ENCODE data around the gene GALNT10. TPM values are rescaled to one million over a fixed set of nuclear protein-coding genes. Genes with fewer than 3 reads are reported as not detected.

Gene GALNT10
- polyA plus RNA-seq, 4 donors, result 24.9 to 29.2 (median 25.9) TPM

DNA sequence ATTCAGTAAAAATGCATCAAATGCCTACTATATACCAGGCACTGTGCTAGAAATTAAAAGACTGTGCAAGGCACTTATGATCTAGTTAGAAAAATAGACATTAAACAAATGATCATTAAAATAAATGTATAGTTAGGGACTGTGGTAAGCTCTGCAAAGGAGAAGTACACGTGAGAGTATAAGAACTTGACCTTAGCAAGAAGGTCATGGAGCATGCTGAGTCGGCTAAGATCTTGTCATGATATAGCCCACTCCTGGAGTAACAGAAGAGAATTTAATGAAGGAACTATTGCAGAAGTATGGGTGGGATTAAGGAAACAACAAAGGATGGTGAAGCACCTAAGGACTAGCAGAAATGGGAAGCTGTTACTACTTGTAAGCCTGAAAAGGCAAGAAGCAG is 231.8 kb downstream of the GALNT10 start:
- DNase-seq (ENCODE audit: low read depth in 4 of 4, low spot score in 2 of 4), result no peak

GRCh38 chr5:154428208-154428607 is 237.7 kb downstream of the GALNT10 start:
- no peak for DNase-seq (ENCODE audit: low read depth in 4 of 4, low spot score in 2 of 4)

DNA sequence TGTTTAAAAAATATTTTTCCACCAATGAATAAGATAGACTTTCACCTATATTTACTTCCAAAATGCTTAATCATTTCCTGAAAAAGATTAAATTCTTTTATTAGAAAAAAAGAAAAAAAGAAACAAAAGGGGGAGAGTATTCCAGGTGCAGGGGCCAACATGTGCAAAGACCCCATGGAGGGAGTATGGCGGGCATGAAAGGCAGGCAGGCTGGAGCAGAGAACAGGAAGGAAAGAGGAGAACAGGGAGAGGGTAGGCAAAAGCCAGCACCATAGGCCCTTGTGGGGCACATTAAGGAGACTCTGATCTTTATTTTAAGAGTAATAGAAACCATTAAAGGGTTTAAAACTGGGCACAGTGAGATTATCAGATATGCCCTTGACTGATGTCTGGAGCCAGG is 238.8 kb downstream of the GALNT10 start:
- no peak for DNase-seq (ENCODE audit: low read depth in 4 of 4, low spot score in 2 of 4)

- no peak for DNase-seq (ENCODE audit: low read depth in 4 of 4, low spot score in 2 of 4)
Observed at GRCh38 chr5:154430466-154430865, 239.9 kb downstream of the GALNT10 start.

- no peak for DNase-seq (ENCODE audit: low read depth in 4 of 4, low spot score in 2 of 4)
Observed at GRCh38 chr5:154430961-154431630, 240.6 kb downstream of the GALNT10 start.

DNA sequence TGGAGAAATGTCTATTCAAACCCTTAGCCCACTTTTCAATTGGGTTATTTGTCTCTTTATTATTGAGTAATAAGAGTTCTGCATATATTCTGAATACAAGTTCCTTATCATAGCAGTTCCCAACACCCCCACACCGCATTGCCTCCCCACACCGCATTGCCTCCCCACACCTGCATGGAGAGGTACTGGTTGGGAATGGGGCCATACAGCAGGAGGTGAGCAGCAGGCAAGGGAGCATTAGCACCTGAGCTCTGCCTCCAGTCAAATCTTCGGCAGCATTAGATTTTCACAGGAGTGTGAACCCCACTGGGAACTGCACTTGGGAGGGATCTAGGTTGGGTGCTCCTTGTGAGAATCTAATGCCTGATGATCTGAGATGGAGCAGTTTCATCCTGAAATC is 244.7 kb downstream of the GALNT10 start:
- DNase-seq (ENCODE audit: low read depth in 4 of 4, low spot score in 2 of 4), result no peak

- no peak for DNase-seq (ENCODE audit: low read depth in 4 of 4, low spot score in 2 of 4)
Observed at GRCh38 chr5:154437281-154437965, 246.9 kb downstream of the GALNT10 start.

DNA sequence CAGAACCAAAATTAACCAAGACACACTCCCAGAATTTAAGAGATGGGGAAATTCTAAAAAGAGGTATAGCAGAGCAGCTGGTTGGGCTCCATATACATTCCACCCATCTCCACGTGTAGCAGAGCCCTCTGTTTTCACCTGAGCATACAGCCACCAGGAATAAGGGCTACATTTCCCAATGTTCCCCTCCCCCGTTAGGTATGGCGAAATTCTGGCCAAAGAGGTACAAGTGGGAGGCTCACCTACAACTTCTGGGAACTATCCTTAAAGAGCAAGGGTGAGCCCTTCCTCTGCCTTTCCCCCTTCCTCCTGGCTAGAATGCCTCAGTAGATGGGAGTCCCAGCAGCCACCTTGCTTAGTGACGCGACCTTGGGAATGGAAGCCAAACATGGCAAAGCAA is 250.0 kb downstream of the GALNT10 start:
- no peak for DNase-seq (ENCODE audit: low read depth in 4 of 4, low spot score in 2 of 4)

GRCh38 chr5:154442801-154443200 is 252.3 kb downstream of the GALNT10 start:
- no peak for DNase-seq (ENCODE audit: low read depth in 4 of 4, low spot score in 2 of 4)

DNA sequence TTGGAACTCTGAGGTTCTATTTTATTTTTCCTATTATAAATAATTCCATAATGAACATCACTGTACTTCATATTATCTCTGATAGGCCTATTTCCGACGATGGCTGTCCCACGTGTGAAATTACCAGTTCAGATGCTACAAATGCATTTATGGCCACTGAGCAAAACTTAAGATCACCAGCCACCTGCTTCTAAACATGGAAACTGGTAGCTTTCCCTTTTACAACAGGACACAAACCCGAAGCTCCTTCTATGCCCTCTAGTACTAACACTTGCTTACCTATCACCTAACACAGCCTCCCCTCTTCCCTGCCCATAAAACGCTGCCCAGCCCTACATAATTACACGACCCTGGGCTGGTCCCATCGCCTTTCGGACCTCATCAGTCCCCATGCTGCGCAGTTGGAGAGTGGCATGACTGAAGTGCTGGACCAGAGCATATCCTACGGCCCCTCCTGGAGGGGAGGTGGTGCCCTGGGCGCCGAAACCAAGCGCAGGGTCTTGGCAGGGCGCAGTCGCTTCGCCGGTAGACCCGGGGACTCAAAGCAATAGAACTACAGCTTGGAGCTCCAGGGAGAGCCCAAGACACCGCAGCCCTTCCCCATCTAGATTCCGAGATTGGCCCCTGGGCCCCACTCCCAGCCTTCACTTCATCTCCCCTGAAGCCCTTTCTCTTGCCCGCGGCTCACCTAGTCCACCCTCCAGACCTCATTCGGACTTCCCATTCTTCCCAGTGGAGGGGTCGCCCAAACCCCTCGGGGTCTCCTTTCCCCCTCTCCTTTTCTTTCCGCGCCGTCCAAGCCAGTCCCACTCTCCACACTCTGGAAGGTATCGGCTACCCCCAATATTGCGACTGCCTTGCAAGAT is 254.3 kb downstream of the GALNT10 start:
- no peak for DNase-seq (ENCODE audit: low read depth in 4 of 4, low spot score in 2 of 4)

DNA sequence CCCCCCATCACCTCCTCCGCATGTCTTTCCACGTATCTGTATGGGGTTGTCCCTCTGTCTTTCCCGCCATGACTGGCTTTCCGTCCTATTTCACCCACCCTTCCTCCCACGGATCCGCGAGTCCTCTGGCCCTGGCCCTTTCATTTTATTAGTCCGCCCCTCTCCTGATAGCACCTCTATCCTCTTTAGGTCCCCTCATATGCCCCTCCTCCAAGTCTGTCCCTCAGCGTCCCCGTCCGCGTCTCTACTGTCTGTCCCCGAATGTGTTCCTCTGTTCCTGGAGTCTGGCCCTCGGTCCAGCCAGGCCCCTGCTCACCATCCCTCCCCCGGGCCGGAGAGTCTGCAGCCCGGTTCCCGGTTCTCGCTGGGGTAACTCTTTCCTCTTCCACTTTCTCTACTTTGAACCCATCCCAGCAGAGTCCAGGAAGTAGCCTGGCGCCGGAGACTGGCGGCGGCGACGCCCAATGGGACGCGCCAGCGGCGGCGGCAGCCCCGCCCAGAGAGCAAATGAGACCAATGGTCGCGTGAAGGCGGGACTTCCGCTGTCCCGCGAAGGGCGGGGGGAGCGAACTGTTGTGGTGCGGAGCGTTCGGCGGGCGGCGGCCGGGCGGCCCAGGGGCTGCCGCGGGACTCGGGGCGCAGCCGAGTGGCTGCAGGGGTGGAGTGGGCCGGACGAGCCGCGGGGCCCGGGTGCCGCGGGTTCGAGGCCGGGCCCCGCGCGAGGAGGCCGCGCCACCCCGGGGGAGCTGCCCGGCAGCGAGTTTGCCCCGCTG is 255.1 kb downstream of the GALNT10 start, which contains the start of gene SAP30L:
Gene SAP30L, plus strand, starts transcription at position 576 of the 773 bp plus-strand sequence. CDS start 608 bp downstream, outside the sequence.
- DNase-seq (ENCODE audit: low read depth in 4 of 4, low spot score in 2 of 4), result peak; percentile 81 to 93 (median 85)

DNA sequence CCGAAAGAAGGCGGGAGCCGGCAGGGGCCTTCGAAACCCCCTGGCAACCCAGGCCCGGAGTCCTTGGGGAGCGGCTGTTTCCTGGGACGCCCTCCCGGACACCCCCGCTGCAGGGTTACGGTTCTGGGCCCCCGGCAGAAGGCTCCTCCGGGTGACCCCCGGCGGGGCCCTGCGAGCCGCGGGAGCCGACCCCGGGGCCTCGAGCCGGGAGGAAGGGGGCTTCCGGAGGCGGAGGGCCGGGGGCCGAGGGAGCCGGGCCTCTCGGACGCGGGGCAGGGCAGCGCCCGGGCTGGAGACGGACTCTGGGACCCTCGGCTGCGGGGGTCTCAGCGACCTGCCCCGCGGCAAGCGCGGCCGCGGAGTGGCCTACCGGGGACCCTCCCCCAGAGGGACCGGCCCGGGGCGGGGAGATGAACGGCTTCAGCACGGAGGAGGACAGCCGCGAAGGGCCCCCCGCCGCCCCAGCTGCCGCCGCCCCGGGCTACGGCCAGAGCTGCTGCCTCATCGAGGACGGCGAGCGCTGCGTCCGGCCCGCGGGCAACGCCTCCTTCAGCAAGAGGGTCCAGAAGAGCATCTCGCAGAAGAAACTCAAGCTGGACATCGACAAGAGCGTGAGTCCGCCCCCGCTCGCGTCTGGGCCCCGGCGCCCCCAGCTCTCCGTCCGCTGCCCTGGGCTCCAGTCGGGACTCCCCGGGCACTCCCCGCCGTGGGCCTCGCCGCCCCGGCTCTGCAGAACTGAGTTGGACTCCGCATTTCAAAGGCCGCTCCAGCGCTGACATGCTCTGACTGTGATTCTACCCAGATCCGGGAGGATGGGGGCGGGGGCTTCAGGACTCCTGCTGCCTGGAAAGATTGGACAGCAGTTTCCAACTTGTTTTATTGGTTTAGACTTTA is 255.9 kb downstream of the GALNT10 start:
- DNase-seq (ENCODE audit: low read depth in 4 of 4, low spot score in 2 of 4), result peak in 1 of 4 donors; percentile 65

GRCh38 chr5:154447089-154447725 is 256.7 kb downstream of the GALNT10 start:
- DNase-seq (ENCODE audit: low read depth in 4 of 4, low spot score in 2 of 4), result no peak

DNA sequence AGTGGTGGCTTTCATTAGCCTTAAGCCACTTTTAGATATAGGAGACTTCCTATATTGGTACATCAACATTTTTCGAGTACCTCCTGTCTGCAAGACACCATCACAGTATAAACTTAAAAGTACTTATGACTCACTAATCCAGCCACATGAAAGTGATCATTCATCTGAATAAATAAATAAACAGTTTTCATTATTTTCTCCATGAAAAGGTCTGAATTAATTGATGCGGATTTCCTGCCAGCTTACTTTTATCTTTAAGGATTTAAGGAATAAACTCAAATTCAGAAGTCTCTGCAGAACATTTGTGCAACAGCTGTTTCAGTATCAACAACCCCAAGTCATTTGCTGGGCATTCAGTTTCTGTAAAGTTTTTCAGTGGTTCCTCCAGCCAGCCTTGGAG is 259.3 kb downstream of the GALNT10 start:
- DNase-seq (ENCODE audit: low read depth in 4 of 4, low spot score in 2 of 4), result no peak

DNA sequence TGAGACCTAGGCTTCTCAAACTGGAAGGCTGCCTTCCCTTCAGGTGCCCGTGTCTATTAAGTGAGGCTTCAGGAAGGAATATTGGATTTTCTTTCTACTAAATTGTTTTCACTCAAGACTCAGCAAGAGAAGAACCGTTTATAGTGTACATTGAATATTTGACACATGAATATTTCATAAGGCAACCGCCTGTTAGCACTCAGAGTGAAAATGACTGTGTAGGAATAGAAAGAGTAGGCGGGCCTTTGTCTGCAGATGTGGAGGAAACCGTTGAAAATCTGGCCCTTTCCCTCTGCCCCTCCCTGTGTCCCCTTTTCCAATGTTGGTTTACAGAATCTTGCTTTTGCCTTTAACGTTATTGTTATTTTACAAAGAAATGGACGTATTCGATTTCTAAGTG is 261.4 kb downstream of the GALNT10 start:
- DNase-seq (ENCODE audit: low read depth in 4 of 4, low spot score in 2 of 4), result no peak

- no peak for DNase-seq (ENCODE audit: low read depth in 4 of 4, low spot score in 2 of 4)
Observed at GRCh38 chr5:154455585-154455984, 265.1 kb downstream of the GALNT10 start.

DNA sequence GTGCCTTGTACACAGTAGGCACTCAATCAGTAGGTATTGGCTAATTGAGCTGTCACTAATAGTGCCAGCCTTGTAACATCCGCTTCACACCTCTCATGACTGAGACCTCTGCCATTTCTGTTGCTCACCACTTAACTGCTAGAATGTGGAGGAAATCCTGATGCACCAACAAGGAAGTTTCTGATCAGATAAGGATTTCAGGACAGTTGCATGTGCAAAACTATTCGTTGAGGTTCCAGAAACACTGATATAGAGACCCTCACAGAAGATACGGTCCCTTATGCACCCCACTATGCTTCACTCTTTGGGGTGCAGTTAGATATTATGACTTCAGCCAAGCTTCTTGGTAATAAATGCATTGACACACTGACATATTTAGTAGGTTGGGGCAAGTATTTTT is 266.0 kb downstream of the GALNT10 start:
- no peak for DNase-seq (ENCODE audit: low read depth in 4 of 4, low spot score in 2 of 4)

DNA sequence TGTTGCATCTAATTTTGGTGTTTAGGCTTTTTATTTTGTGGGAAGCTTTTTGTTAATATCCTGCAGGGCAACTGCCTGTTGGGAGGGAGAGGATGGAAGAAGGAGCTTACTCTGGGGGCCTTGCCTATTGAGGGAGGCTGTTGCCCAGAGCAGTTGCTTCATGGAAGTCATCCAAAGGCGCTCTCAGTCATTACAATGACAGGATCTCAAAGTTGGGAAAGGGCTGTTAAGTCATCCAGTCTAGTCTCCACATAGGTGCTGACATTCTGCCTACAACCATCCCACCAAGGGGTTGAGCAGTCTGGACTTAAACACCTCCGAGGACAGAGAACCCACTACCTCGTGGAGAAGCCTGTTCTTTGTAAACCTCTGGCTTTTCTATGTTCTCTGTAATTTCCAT is 268.5 kb downstream of the GALNT10 start:
- no peak for DNase-seq (ENCODE audit: low read depth in 4 of 4, low spot score in 2 of 4)

GRCh38 chr5:154460172-154460571 is 269.6 kb downstream of the GALNT10 start:
- no peak for DNase-seq (ENCODE audit: low read depth in 4 of 4, low spot score in 2 of 4)

Data from left renal cortex interstitium (tissue), 4 donors.